H1 (cell line): ENCODE results near the gene CCL7. TPM values are rescaled to one million over a fixed set of nuclear protein-coding genes. Genes with fewer than 3 reads are reported as not detected.

ENCODE experiments used
- CTCF ChIA-PET: fragments of 300-600 bp; sonication (Branson Sonifier 250); formaldehyde crosslinking; loops from one replicate; lab custom pipeline; 2021; ENCODE audit not compliant: partially characterized antibody; lab: Charles Lee
- POLR2A ChIA-PET: fragments of 300-600 bp; sonication (Branson Sonifier 250); formaldehyde crosslinking; loops from one replicate; lab custom pipeline; 2021; ENCODE audit warnings: inconsistent platforms; ENCODE audit not compliant: partially characterized antibody; lab: Charles Lee
- DNase-seq, 2 experiments: peaks; one replicate each; pipeline versions ENCODE4 v3.0.0 to v3.0.0-alpha.2; 2010 to 2022; ENCODE audit warnings: low spot score in 2 of 2, low read depth in 1 of 2, mixed read lengths in 1 of 2
- FAIRE-seq: peaks from 2 replicates; lab custom pipeline; 2011; peaks lifted over from hg19 to GRCh38; lab: Jason Lieb, UNC
- H2AFZ ChIP-seq: 2 replicates; pipeline ENCODE4 v1.8.1; 2012; ENCODE audit warnings: low read length, inconsistent platforms
- H2AK5ac ChIP-seq: 2 replicates; pipeline ENCODE4 v1.6.1; 2013; ENCODE audit warnings: low read depth, low read length
- H2BK120ac ChIP-seq: replicated peaks from 2 replicates; pipeline ENCODE3; 2013; ENCODE audit warnings: low read depth, low read length, inconsistent platforms
- H2BK12ac ChIP-seq: 2 replicates; pipeline ENCODE4 v1.6.1; 2013; ENCODE audit warnings: low read depth, low read length
- H2BK15ac ChIP-seq: 2 replicates; pipeline ENCODE4 v1.6.1; 2013; ENCODE audit warnings: low read length
- H2BK20ac ChIP-seq: 2 replicates; pipeline ENCODE4 v1.6.1; 2013; ENCODE audit warnings: low read length
- H2BK5ac ChIP-seq: 2 replicates; pipeline ENCODE4 v1.6.1; 2013; ENCODE audit warnings: low read depth, low read length
- H3K14ac ChIP-seq: 2 replicates; pipeline ENCODE4 v1.6.1; 2013; ENCODE audit warnings: inconsistent platforms; ENCODE audit not compliant: insufficient read length
- H3K18ac ChIP-seq: 2 replicates; pipeline ENCODE4 v1.6.1; 2013; ENCODE audit warnings: low read length; ENCODE audit errors: extremely low read depth
- H3K23ac ChIP-seq: 2 replicates; pipeline ENCODE4 v1.6.1; 2013; ENCODE audit warnings: inconsistent platforms; ENCODE audit not compliant: insufficient read length
- H3K23me2 ChIP-seq: 2 replicates; pipeline ENCODE4 v1.6.1; 2013; ENCODE audit warnings: low read depth, low read length
- H3K27ac ChIP-seq: 2 replicates; pipeline ENCODE4 v1.6.1; 2011; ENCODE audit warnings: low read depth, low read length, inconsistent platforms
- H3K27me3 ChIP-seq, 4 experiments: replicated peaks in 1 of 4; 1 replicate in 1 of 4; 2 replicates in 3 of 4; pipeline versions ENCODE4 v1.6.1 to v1.8.1; 2011 to 2013; ENCODE audit warnings: low read length in 3 of 4, mild to moderate bottlenecking in 3 of 4, inconsistent platforms in 2 of 4, mixed read lengths in 2 of 4, moderate library complexity in 1 of 4; ENCODE audit not compliant: control insufficient read depth in 3 of 4, insufficient read depth in 3 of 4; ENCODE audit errors: extremely low read depth in 1 of 4
- H3K36me3 ChIP-seq, 4 experiments: 2 replicates each; pipeline versions ENCODE4 v1.6.1 to v1.8.1; 2011 to 2013; ENCODE audit warnings: mild to moderate bottlenecking in 4 of 4, low read length in 3 of 4, moderate library complexity in 2 of 4, control low read depth in 1 of 4, inconsistent platforms in 1 of 4; ENCODE audit not compliant: insufficient read depth in 4 of 4, control insufficient read depth in 2 of 4
- H3K4ac ChIP-seq: replicated peaks from 2 replicates; pipeline ENCODE3; 2013; ENCODE audit warnings: low read length, low read depth, mixed read lengths, inconsistent platforms; ENCODE audit not compliant: insufficient read length
- H3K4me1 ChIP-seq, 4 experiments: replicated peaks in 1 of 4; 1 replicate in 1 of 4; 2 replicates in 3 of 4; pipeline versions ENCODE4 v1.6.1 to v1.8.1; 2011 to 2013; ENCODE audit warnings: low read length in 3 of 4, inconsistent platforms in 2 of 4, mixed read lengths in 1 of 4; ENCODE audit not compliant: insufficient read depth in 4 of 4, control insufficient read depth in 3 of 4
- H3K4me2 ChIP-seq, 2 experiments: 2 replicates each; pipeline versions ENCODE4 v1.6.1 to v1.8.1; 2011 to 2013; ENCODE audit warnings: low read depth in 2 of 2, low read length in 2 of 2, control low read depth in 1 of 2, inconsistent platforms in 1 of 2, mild to moderate bottlenecking in 1 of 2; ENCODE audit not compliant: insufficient read depth in 1 of 2
- H3K4me3 ChIP-seq, 4 experiments: fragments of 200-600, 300-600 bp in 1 of 4; sonication (generic), shearing (Covaris generic), sonication (Bioruptor Twin) in 1 of 4; 2 replicates each; pipeline versions ENCODE4 v1.5.1 to v1.8.1; 2011 to 2016; ENCODE audit warnings: low read length in 4 of 4, low read depth in 3 of 4, control low read depth in 2 of 4, inconsistent platforms in 2 of 4, mild to moderate bottlenecking in 2 of 4, mixed read lengths in 1 of 4, moderate library complexity in 1 of 4; ENCODE audit not compliant: insufficient read depth in 2 of 4; ENCODE audit errors: extremely low read depth in 1 of 4
- H3K56ac ChIP-seq: replicated peaks from 2 replicates; pipeline ENCODE3; 2013; ENCODE audit warnings: low read depth, mild to moderate bottlenecking, mixed read lengths, low read length, inconsistent platforms; ENCODE audit not compliant: insufficient read length
- H3K79me1 ChIP-seq: 2 replicates; pipeline ENCODE4 v1.6.1; 2013; ENCODE audit warnings: low read depth, low read length, control low read depth
- H3K79me2 ChIP-seq, 2 experiments: 2 replicates each; pipeline versions ENCODE4 v1.6.1 to v1.8.1; 2012 to 2013; ENCODE audit warnings: low read length in 2 of 2, mild to moderate bottlenecking in 2 of 2, inconsistent platforms in 1 of 2; ENCODE audit not compliant: insufficient read depth in 2 of 2, control insufficient read depth in 1 of 2
- H3K9ac ChIP-seq, 4 experiments: replicated peaks in 1 of 4; 1 replicate in 1 of 4; 2 replicates in 3 of 4; pipeline versions ENCODE4 v1.6.1 to v1.8.1; 2011 to 2013; ENCODE audit warnings: low read depth in 3 of 4, low read length in 3 of 4, control low read depth in 2 of 4, mild to moderate bottlenecking in 2 of 4, moderate library complexity in 2 of 4, inconsistent platforms in 1 of 4; ENCODE audit errors: extremely low read depth in 1 of 4
- H3K9me3 ChIP-seq, 2 experiments: 2 replicates each; pipeline versions ENCODE4 v1.6.1 to v1.8.1; 2012 to 2013; ENCODE audit warnings: mild to moderate bottlenecking in 2 of 2, moderate library complexity in 2 of 2, control low read depth in 1 of 2, inconsistent platforms in 1 of 2, low read depth in 1 of 2, low read length in 1 of 2, mixed read lengths in 1 of 2; ENCODE audit not compliant: insufficient read depth in 2 of 2
- H4K20me1 ChIP-seq, 2 experiments: replicated peaks in 1 of 2; 2 replicates each; pipeline versions ENCODE3 to v1.8.1; 2011 to 2013; ENCODE audit warnings: inconsistent platforms in 2 of 2, low read length in 2 of 2, mild to moderate bottlenecking in 1 of 2; ENCODE audit not compliant: insufficient read depth in 2 of 2, control insufficient read depth in 1 of 2
- H4K5ac ChIP-seq: 2 replicates; pipeline ENCODE4 v1.6.1; 2013; ENCODE audit warnings: low read length, low read depth, mixed read lengths, inconsistent platforms; ENCODE audit not compliant: insufficient read length
- H4K8ac ChIP-seq: 2 replicates; pipeline ENCODE4 v1.8.0; 2013; ENCODE audit warnings: mild to moderate bottlenecking, moderate library complexity, low read length, inconsistent platforms; ENCODE audit not compliant: insufficient read depth; ENCODE audit errors: extremely low read depth
- H4K91ac ChIP-seq: replicated peaks from 2 replicates; pipeline ENCODE3; 2013; ENCODE audit warnings: low read length, mixed read lengths, inconsistent platforms; ENCODE audit not compliant: insufficient read length
- ATF3 ChIP-seq: IDR thresholded peaks from 2 replicates; pipeline ENCODE4 v1.6.1; 2011; ENCODE audit warnings: low read depth, mild to moderate bottlenecking, low read length; ENCODE audit not compliant: insufficient read depth
- BACH1 ChIP-seq: IDR thresholded peaks from 2 replicates; pipeline ENCODE4 v1.6.1; 2012; ENCODE audit warnings: low read length, improper control_type of control experiment
- BRCA1 ChIP-seq: IDR thresholded peaks from 2 replicates; pipeline ENCODE4 v1.6.1; 2012; ENCODE audit warnings: low read depth, low read length, improper control_type of control experiment
- CHD1 ChIP-seq: IDR thresholded peaks from 2 replicates; pipeline ENCODE4 v1.6.1; 2012; ENCODE audit warnings: low read depth, low read length, improper control_type of control experiment
- EGR1 ChIP-seq: IDR thresholded peaks from 2 replicates; pipeline ENCODE4 v1.6.1; 2011; ENCODE audit warnings: low read depth, low read length, borderline replicate concordance
- HDAC2 ChIP-seq, 2 experiments: fragments of 300-600 bp in 1 of 2; sonication (generic) in 1 of 2; IDR thresholded peaks; 2 replicates each; pipeline ENCODE4 v1.6.1; 2011 to 2012; ENCODE audit warnings: low read depth in 2 of 2, low read length in 2 of 2, mild to moderate bottlenecking in 2 of 2, moderate library complexity in 2 of 2, borderline replicate concordance in 1 of 2, inconsistent platforms in 1 of 2
- JUND ChIP-seq: IDR thresholded peaks from 2 replicates; pipeline ENCODE4 v1.6.1; 2011; ENCODE audit warnings: mild to moderate bottlenecking, improper control_type of control experiment, low read length
- KDM4A ChIP-seq: IDR thresholded peaks from one replicate; pipeline ENCODE4 v1.7.1; 2012; ENCODE audit warnings: low read depth, mild to moderate bottlenecking, moderate library complexity, low read length, inconsistent platforms; ENCODE audit not compliant: severe bottlenecking
- KDM5A ChIP-seq: fragments of 200-600 bp; IDR thresholded peaks from 2 replicates; pipeline ENCODE4 v1.7.1; 2012; ENCODE audit warnings: mild to moderate bottlenecking, low read length, inconsistent platforms, mixed read lengths
- SIN3A ChIP-seq, 2 experiments: IDR thresholded peaks in 1 of 2; conservative IDR thresholded peaks in 1 of 2; 2 replicates each; pipeline ENCODE4 v1.6.1; 2011 to 2012; ENCODE audit warnings: low read length in 2 of 2, improper control_type of control experiment in 1 of 2, low read depth in 1 of 2, mild to moderate bottlenecking in 1 of 2
- SIRT6 ChIP-seq: IDR thresholded peaks from one replicate; pipeline ENCODE4 v1.7.1; 2012; ENCODE audit warnings: low read length, inconsistent platforms
- SIX5 ChIP-seq: IDR thresholded peaks from 2 replicates; pipeline ENCODE4 v1.6.1; 2011; ENCODE audit warnings: mild to moderate bottlenecking, low read depth, low read length
- SP2 ChIP-seq: IDR thresholded peaks from 2 replicates; pipeline ENCODE4 v1.6.1; 2012; ENCODE audit warnings: mild to moderate bottlenecking, low read length, inconsistent platforms
- TAF1 ChIP-seq: IDR thresholded peaks from 2 replicates; pipeline ENCODE4 v1.6.1; 2011; ENCODE audit warnings: mild to moderate bottlenecking, low read depth, low read length
- WGBS, 2 experiments: shearing (Covaris generic) in 1 of 2; methylation state at CpG; one replicate each; pipeline versions ENCODE4 v1.1.6 to v1.1.7; 2013 to 2015; ENCODE audit warnings: low lambda C conversion rate in 2 of 2, mixed read lengths in 2 of 2, inconsistent platforms in 1 of 2, low coverage in 1 of 2, missing lambda C conversion rate in 1 of 2; ENCODE audit not compliant: insufficient replicate concordance in 2 of 2, insufficient coverage in 1 of 2, insufficient read length in 1 of 2; ENCODE audit errors: extremely low coverage in 1 of 2, missing lambda C conversion rate in 1 of 2; 5-methylcytosine and 5-hydroxymethylcytosine counted together
- polyA plus RNA-seq, 7 experiments: library from polyadenylated mRNA; depleted of rRNA in 3 of 7; stranded (reverse) in 5 of 7; unstranded in 2 of 7; fragments of >200 nt in 5 of 7; fragments of 200-250 nt in 2 of 7; gene quantifications; 1 replicate in 5 of 7; 2 replicates in 1 of 7; 4 replicates in 1 of 7; pipeline versions ENCODE4 v1.2.1 to v1.2.3, GENCODE V29; 2011 to 2013; ENCODE audit warnings: missing spikeins in 2 of 7, mixed read lengths in 2 of 7
- total RNA-seq: library from RNA; stranded (reverse); fragmentation: NEBNext Ultra II Directional; extraction: Animal tissue kit (Norgen Biotek cat#: 25700); gene quantifications from 2 replicates; pipeline ENCODE4 v1.2.1, GENCODE V29; 2021

Gene CCL7
- total and polyA plus RNA-seq, 2 of the 8 experiments (the other 6 are each of a cell fraction or from before 2014, with no cell fraction given) = not detected

GRCh38 chr17:34241062-34241461 lies 29.0 kb upstream of the CCL7 start:
- no peak overlapping the region for H3K9ac ChIP-seq
- no peak overlapping the region for H3K14ac ChIP-seq
- no peaks in the 10 kb centered on the region for H3K36me3 ChIP-seq
- H2BK5ac ChIP-seq = no peak overlapping the region
- DNase-seq (no peak), FAIRE-seq (no peak)
- no peak overlapping the region for H2BK20ac ChIP-seq
- no peaks in the 10 kb centered on the region for H3K23me2 ChIP-seq
- no peak overlapping the region for H3K4me3 ChIP-seq
- ChIA-PET POLR2A (no interaction called here), CTCF (interaction anchor here (1.0 to 1.3 kb wide), 2 partner anchors 9 to 41 kb away, joined by 3 to 4 read pairs; no protein-coding TSS in a partner anchor)
- H4K20me1 ChIP-seq = no peaks in the 10 kb centered on the region
- H3K27me3 ChIP-seq = no peaks in the 10 kb centered on the region
- WGBS, 2 experiments = 83% methylated on average over 4 of the region's 4 CpGs; no CpG with 5 or more reads in 1 of the 2 experiments
- H2AK5ac ChIP-seq = no peak overlapping the region
- H3K23ac ChIP-seq = no peak overlapping the region
- H3K4me1 ChIP-seq = peaks cover 0 to 5% (median 3%) of the 10 kb centered on the region in 4 experiments; a peak in 4 of 7 replicates
- no peak overlapping the region for H2BK12ac ChIP-seq
- no peak overlapping the region for H3K27ac ChIP-seq
- H4K8ac ChIP-seq = no peak overlapping the region
- no peak overlapping the region for H2BK15ac ChIP-seq
- H3K79me1 ChIP-seq = no peaks in the 10 kb centered on the region
- H3K56ac ChIP-seq = no peak overlapping the region
- no peaks in the 10 kb centered on the region for H3K9me3 ChIP-seq
- H4K91ac ChIP-seq = no peak overlapping the region
- no peak overlapping the region for H3K4ac ChIP-seq
- no peak overlapping the region for H2BK120ac ChIP-seq
- H3K18ac ChIP-seq = no peak overlapping the region
- no peak overlapping the region for H2AFZ ChIP-seq
- no peak overlapping the region for H3K4me2 ChIP-seq
- no peak overlapping the region for H4K5ac ChIP-seq
- H3K79me2 ChIP-seq = no peaks in the 10 kb centered on the region
- TF ChIP-seq SIRT6 (no peak), KDM5A (no peak), SIN3A (conservative IDR thresholded peaks at IDR 0.05 in 1 of 2, IDR thresholded peaks at IDR 0.05 in 1 of 2; ENCODE audit: low read depth in 1 of 2, low read length in 2 of 2) (no peak), SP2 (no peak), BACH1 (no peak), HDAC2 (IDR thresholded peaks at IDR 0.05; ENCODE audit: borderline replicate concordance in 1 of 2, low read depth in 2 of 2, low read length in 2 of 2) (no peak), ATF3 (no peak), CHD1 (no peak), KDM4A (no peak), SIX5 (no peak), JUND (no peak), TAF1 (no peak), EGR1 (no peak), BRCA1 (no peak)
